GM12875 (cell line): ENCODE measurements around the gene GPR152.

Experiments used
- H3K4me3 ChIP-seq: one replicate; pipeline ENCODE4 v1.5.1; 2011; ENCODE audit warnings: low read depth, low read length, control low read depth
- TF ChIP-seq, protein P1 (sequence below): IDR thresholded peaks from 2 replicates; pipeline ENCODE4 v1.5.1; 2011; ENCODE audit warnings: low read depth, mild to moderate bottlenecking, control low read depth, inconsistent platforms, low read length, moderate library complexity, borderline replicate concordance; ENCODE audit not compliant: insufficient read depth

Gene GPR152

GRCh38 chr11:67457453-67457852 lies 4.9 kb upstream of the GPR152 start:
- TF ChIP-seq, protein P1, sequence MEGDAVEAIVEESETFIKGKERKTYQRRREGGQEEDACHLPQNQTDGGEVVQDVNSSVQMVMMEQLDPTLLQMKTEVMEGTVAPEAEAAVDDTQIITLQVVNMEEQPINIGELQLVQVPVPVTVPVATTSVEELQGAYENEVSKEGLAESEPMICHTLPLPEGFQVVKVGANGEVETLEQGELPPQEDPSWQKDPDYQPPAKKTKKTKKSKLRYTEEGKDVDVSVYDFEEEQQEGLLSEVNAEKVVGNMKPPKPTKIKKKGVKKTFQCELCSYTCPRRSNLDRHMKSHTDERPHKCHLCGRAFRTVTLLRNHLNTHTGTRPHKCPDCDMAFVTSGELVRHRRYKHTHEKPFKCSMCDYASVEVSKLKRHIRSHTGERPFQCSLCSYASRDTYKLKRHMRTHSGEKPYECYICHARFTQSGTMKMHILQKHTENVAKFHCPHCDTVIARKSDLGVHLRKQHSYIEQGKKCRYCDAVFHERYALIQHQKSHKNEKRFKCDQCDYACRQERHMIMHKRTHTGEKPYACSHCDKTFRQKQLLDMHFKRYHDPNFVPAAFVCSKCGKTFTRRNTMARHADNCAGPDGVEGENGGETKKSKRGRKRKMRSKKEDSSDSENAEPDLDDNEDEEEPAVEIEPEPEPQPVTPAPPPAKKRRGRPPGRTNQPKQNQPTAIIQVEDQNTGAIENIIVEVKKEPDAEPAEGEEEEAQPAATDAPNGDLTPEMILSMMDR, result no peak
- no peak overlapping the region for H3K4me3 ChIP-seq

- TF ChIP-seq, protein P1, result no peak
- H3K4me3 ChIP-seq, result no peak overlapping the region
Measured at GRCh38 chr11:67456068-67456705, 3.7 kb upstream of the GPR152 start.

DNA sequence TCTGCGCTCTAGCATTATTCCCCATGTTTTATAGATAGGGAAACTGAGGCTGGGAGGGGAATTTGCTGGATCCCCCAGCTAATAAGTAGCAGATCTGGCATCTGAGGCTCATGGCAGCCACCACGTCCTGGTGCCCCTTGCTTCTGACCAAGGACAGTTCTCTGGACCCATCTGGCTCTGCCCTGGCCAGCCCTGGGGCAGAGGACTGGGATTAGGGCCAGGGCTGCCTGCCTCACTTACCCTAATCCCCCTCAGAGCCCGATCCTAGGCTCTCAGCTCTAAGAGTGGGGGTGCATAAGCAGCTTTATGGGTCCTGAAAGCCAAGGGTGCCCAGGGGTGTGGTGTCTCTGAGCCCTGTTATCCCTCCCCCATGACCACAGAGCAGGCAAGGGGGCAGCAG lies 2.5 kb upstream of the GPR152 start, which contains the start of gene CABP4:
Gene CABP4 (plus strand): TSS at position 301 of the 400 bp plus-strand sequence. CDS start 70 bp downstream, at position 371.
- no peak within 1 kb of the TSS for H3K4me3 ChIP-seq
- TF ChIP-seq, protein P1, result no peak

DNA sequence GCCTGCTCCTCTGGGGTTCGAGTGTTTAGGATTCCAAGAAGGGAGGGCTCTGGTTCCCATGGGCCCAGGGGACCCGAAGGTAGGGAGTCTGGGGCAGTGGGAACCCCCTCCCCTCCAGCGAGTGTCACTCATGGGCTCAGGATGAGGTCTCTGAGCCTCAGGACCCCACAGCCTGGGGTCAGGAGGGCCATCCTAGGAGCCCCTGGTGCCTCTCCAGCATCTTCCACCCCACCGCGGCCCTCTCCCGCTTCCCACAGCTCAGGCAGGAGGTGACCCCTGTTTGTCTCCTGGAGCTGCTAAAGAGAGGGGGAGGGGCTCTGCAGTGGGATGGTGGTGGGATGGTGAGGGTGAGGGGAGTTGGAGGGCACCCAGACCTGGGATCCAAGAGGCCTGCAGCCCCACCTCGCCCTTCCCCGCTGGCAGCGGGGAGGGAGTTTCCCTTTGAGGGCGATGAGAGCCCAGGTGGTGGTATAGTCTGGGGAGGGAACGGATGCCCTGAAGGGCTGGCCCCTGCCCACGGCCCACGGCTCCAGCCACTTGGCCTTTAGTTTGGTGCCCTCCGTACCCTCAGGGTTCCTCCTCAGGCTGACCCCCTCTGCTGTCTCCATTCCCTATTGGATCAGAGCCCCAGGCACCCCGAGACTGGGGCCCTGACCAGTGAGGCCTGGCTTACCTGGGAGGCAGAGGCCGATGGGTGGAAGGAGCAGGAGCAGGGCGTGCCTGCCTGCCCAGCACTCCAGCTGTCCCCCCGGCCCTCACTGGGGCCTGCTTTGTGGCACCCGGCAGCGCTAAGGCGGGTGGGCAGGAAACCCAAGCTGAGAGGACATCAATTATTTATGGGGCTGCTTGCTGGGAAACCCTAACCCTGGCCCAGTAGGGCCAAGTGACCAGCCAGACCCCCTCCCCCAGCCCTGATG lies 1.5 kb upstream of the GPR152 start:
- TF ChIP-seq, protein P1, result no peak
- H3K4me3 ChIP-seq, result no peak overlapping the region

GRCh38 chr11:67451658-67451976 lies 912 bp downstream of the GPR152 start:
- TF ChIP-seq, protein P1, result no peak
- no peak overlapping the region for H3K4me3 ChIP-seq

DNA sequence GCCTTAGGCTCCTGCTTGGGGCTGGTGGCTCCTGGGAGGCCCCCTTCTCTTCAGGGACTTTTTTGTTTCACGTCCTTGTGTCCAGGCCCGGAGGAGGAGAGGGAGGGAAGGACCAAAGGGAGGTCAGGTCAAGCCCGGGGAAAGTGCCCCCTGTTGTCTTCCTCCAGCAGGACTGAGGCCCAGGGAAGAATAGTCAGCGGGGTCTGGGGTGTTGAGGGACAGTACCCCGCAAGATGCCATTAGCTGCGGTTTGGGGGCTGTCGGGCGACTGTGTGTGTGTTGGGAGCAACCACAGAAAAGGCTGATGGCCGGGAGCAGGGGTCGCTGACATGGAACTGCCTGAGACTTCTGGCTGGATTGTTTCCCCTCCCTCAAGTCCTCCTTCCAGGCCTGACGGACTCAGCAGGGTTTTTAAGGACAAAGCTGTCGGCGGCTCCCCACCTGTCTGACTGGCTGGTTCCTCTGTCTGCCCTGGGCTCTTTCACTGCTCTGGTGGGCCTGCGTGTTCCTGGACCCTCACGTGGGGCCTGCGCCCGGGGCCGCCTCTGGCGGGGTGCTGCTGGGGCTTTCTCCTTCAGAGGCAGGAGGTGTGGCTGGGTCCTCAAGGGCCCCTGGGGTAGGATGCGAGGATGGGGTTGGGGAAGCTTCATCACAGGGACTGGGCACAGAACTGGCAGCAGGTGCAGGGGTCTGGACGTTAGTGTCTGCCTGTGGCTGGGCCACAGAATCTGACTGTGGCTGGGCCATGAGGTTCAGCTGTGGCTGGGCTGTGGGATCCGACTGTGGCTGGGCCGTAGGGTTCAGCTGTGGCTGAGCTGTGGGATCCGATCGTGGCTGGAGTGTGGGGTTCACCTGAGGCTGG lies 1.5 kb downstream of the GPR152 start:
- TF ChIP-seq, protein P1, result no peak

More for the DNA sequence above, 1.5 kb downstream of the GPR152 start:
- H3K4me3 ChIP-seq, result no peak overlapping the region
